GM18873 (cell line): ENCODE measurements around the gene RASSF5.
"Not testable (repeated sequence)": the region's sequence is repeated elsewhere in the genome, so short reads cannot be mapped to it uniquely, and the experiment has no call there.

Experiments
- ATAC-seq: cut with Tn5 transposase; IDR thresholded peaks from one replicate; pipeline ENCODE4 v1.9.1; 2021; ENCODE audit warnings: mild to moderate bottlenecking, moderate library complexity, moderate number of reproducible peaks; ENCODE audit not compliant: unreplicated experiment, low FRiP score

RASSF5 gene

GRCh38 chr1:206581114-206581497 lies 73.8 kb downstream of the RASSF5 start:
- ATAC-seq, result not testable (repeated sequence)

GRCh38 chr1:206581571-206581981 lies 74.2 kb downstream of the RASSF5 start:
- no peak for ATAC-seq

GRCh38 chr1:206582537-206582936 lies 75.2 kb downstream of the RASSF5 start:
- ATAC-seq, result no peak

GRCh38 chr1:206582971-206583706 lies 75.8 kb downstream of the RASSF5 start:
- no peak for ATAC-seq

GRCh38 chr1:206583707-206584648 lies 76.6 kb downstream of the RASSF5 start:
- no peak for ATAC-seq

GRCh38 chr1:206584683-206585082 lies 77.4 kb downstream of the RASSF5 start:
- no peak for ATAC-seq

GRCh38 chr1:206586501-206587445 lies 79.4 kb downstream of the RASSF5 start:
- no peak for ATAC-seq

- no peak for ATAC-seq
Observed at GRCh38 chr1:206587904-206588303, 80.6 kb downstream of the RASSF5 start.

- no peak for ATAC-seq
Observed at GRCh38 chr1:206588492-206588891, 81.2 kb downstream of the RASSF5 start.

GRCh38 chr1:206589206-206589605 lies 81.9 kb downstream of the RASSF5 start:
- ATAC-seq, result no peak

GRCh38 chr1:206590025-206590758 lies 82.9 kb downstream of the RASSF5 start:
- peak; percentile 58 for ATAC-seq

- ATAC-seq, result no peak
Observed at GRCh38 chr1:206591226-206591625, 83.9 kb downstream of the RASSF5 start.

GRCh38 chr1:206591696-206592095 lies 84.4 kb downstream of the RASSF5 start:
- no peak for ATAC-seq

- no peak for ATAC-seq
Observed at GRCh38 chr1:206593351-206593925, 86.1 kb downstream of the RASSF5 start.

- no peak for ATAC-seq
Observed at GRCh38 chr1:206595581-206596318, 88.4 kb downstream of the RASSF5 start.

- ATAC-seq, result no peak
Observed at GRCh38 chr1:206596319-206596666, 89.0 kb downstream of the RASSF5 start.

GRCh38 chr1:206600527-206600926 lies 93.2 kb downstream of the RASSF5 start:
- ATAC-seq, result no peak

GRCh38 chr1:206604861-206605260 lies 97.5 kb downstream of the RASSF5 start:
- ATAC-seq, result no peak

GRCh38 chr1:206606867-206607266 lies 99.5 kb downstream of the RASSF5 start:
- ATAC-seq, result no peak
